IMR-90 (cell line): ENCODE data around the gene TOR4A. TPM values are rescaled to one million over a fixed set of nuclear protein-coding genes. Genes with fewer than 3 reads are reported as not detected.

Source experiments
- ATAC-seq: fragments of 200-7000 bp; cut with Tn5 transposase; 2 replicates; pipeline ENCODE4 v1.9.1; 2020; ENCODE audit warnings: low read depth, mild to moderate bottlenecking, moderate library complexity
- BruUV-seq: library from RNA; stranded (reverse); fragments of 400-500 nt; replicated peaks from 2 replicates; lab custom pipeline; 2021; lab: Mats Ljungman, UMichigan
- CTCF ChIA-PET: fragments of 300-600 bp; formaldehyde crosslinking; extraction: SDS; loops from one replicate; lab custom pipeline; 2021; ENCODE audit warnings: antibody characterized with exemption; lab: Yijun Ruan, JAX
- POLR2A ChIA-PET: fragments of 300-600 bp; sonication (Branson Sonifier 250); formaldehyde crosslinking; loops from one replicate; lab custom pipeline; 2022; ENCODE audit warnings: antibody characterized with exemption; ENCODE audit not compliant: unreplicated experiment; lab: Charles Lee
- DNase-seq: peaks from one replicate; pipeline ENCODE4 v3.0.0; 2013
- H2AFZ ChIP-seq: replicated peaks from 2 replicates; pipeline ENCODE3; 2013; ENCODE audit warnings: low read length, mild to moderate bottlenecking; ENCODE audit not compliant: poor library complexity
- H2AK5ac ChIP-seq: 2 replicates; pipeline ENCODE4 v1.6.1; 2013; ENCODE audit warnings: low read depth, low read length, inconsistent platforms
- H2AK9ac ChIP-seq: replicated peaks from 2 replicates; pipeline ENCODE3; 2013; ENCODE audit warnings: mild to moderate bottlenecking, low read depth, low read length, moderate library complexity; ENCODE audit not compliant: poor library complexity
- H2BK120ac ChIP-seq: 2 replicates; pipeline ENCODE4 v1.6.1; 2013; ENCODE audit warnings: low read depth, low read length, inconsistent platforms
- H2BK15ac ChIP-seq: 3 replicates; pipeline ENCODE4 v1.6.1; 2013; ENCODE audit warnings: low read depth, low read length, inconsistent platforms
- H2BK20ac ChIP-seq: 2 replicates; pipeline ENCODE4 v1.6.1; 2013; ENCODE audit warnings: low read depth, mild to moderate bottlenecking, inconsistent platforms, low read length, moderate library complexity
- H2BK5ac ChIP-seq: 2 replicates; pipeline ENCODE4 v1.6.1; 2013; ENCODE audit warnings: mild to moderate bottlenecking, low read depth, low read length, inconsistent platforms; ENCODE audit not compliant: poor library complexity, severe bottlenecking
- H3K14ac ChIP-seq: replicated peaks from 2 replicates; pipeline ENCODE4 v1.6.1; 2013; ENCODE audit warnings: low read depth, low read length, inconsistent platforms
- H3K18ac ChIP-seq: 2 replicates; pipeline ENCODE4 v1.6.1; 2013; ENCODE audit warnings: low read depth, low read length, control low read depth
- H3K23ac ChIP-seq: 2 replicates; pipeline ENCODE4 v1.6.1; 2013; ENCODE audit warnings: low read depth, low read length, inconsistent platforms
- H3K27ac ChIP-seq: 2 replicates; pipeline ENCODE4 v1.5.1; 2013; ENCODE audit warnings: mild to moderate bottlenecking, control low read depth, low read length; ENCODE audit not compliant: insufficient read depth
- H3K27me3 ChIP-seq: 2 replicates; pipeline ENCODE4 v1.6.1; 2013; ENCODE audit warnings: low read length; ENCODE audit not compliant: control insufficient read depth, insufficient read depth
- H3K36me3 ChIP-seq: 2 replicates; pipeline ENCODE4 v1.6.1; 2013; ENCODE audit warnings: low read length, mixed read lengths; ENCODE audit not compliant: control insufficient read depth, insufficient read depth
- H3K4ac ChIP-seq: 2 replicates; pipeline ENCODE4 v1.6.1; 2013; ENCODE audit warnings: low read depth, low read length, inconsistent platforms
- H3K4me1 ChIP-seq: 2 replicates; pipeline ENCODE4 v1.6.1; 2013; ENCODE audit warnings: low read length, mixed read lengths; ENCODE audit not compliant: control insufficient read depth, insufficient read depth
- H3K4me2 ChIP-seq: 2 replicates; pipeline ENCODE4 v1.6.1; 2013; ENCODE audit warnings: low read depth, mild to moderate bottlenecking, control low read depth, low read length, moderate library complexity
- H3K4me3 ChIP-seq: 2 replicates; pipeline ENCODE4 v1.5.1; 2013; ENCODE audit warnings: low read depth, mild to moderate bottlenecking, control low read depth, low read length, moderate library complexity; ENCODE audit not compliant: insufficient read depth
- H3K56ac ChIP-seq: 2 replicates; pipeline ENCODE4 v1.6.1; 2013; ENCODE audit warnings: low read length, inconsistent platforms; ENCODE audit not compliant: insufficient read depth; ENCODE audit errors: extremely low read depth
- H3K79me1 ChIP-seq, 2 experiments: 2 replicates each; pipeline ENCODE4 v1.6.1; 2013; ENCODE audit warnings: low read length in 2 of 2, inconsistent platforms in 1 of 2, low read depth in 1 of 2
- H3K9ac ChIP-seq: 2 replicates; pipeline ENCODE4 v1.6.1; 2013; ENCODE audit warnings: low read depth, low read length, control low read depth
- H3K9me1 ChIP-seq: 2 replicates; pipeline ENCODE4 v1.6.1; 2013; ENCODE audit warnings: low read length, inconsistent platforms; ENCODE audit not compliant: insufficient read depth
- H3K9me3 ChIP-seq: 2 replicates; pipeline ENCODE4 v1.6.1; 2013; ENCODE audit warnings: low read length; ENCODE audit not compliant: control insufficient read depth, insufficient read depth
- H4K20me1 ChIP-seq: 2 replicates; pipeline ENCODE4 v1.6.1; 2013; ENCODE audit warnings: low read length, inconsistent platforms; ENCODE audit not compliant: insufficient read depth
- H4K5ac ChIP-seq: 2 replicates; pipeline ENCODE4 v1.6.1; 2013; ENCODE audit warnings: mild to moderate bottlenecking, low read depth, low read length, control low read depth
- H4K8ac ChIP-seq, 2 experiments: 2 replicates each; pipeline ENCODE4 v1.6.1; 2013; ENCODE audit warnings: low read depth in 2 of 2, low read length in 2 of 2, control low read depth in 1 of 2, inconsistent platforms in 1 of 2
- H4K91ac ChIP-seq: 2 replicates; pipeline ENCODE4 v1.6.1; 2013; ENCODE audit warnings: low read depth, low read length, inconsistent platforms; ENCODE audit not compliant: insufficient read depth
- CEBPB ChIP-seq: IDR thresholded peaks from 2 replicates; pipeline ENCODE4 v1.6.1; 2012; ENCODE audit warnings: low read depth, low read length, improper control_type of control experiment
- CHD1 ChIP-seq: IDR thresholded peaks from 2 replicates; pipeline ENCODE4 v1.6.1; 2012; ENCODE audit warnings: low read depth, low read length, improper control_type of control experiment
- FOS ChIP-seq: fragments of 150-350 bp; IDR thresholded peaks from 2 replicates; pipeline ENCODE4 v1.6.1; 2016; ENCODE audit warnings: low read depth, low read length
- MAFK ChIP-seq: IDR thresholded peaks from 2 replicates; pipeline ENCODE4 v1.6.1; 2012; ENCODE audit warnings: low read depth, low read length, improper control_type of control experiment
- MAZ ChIP-seq: IDR thresholded peaks from 2 replicates; pipeline ENCODE4 v1.6.1; 2012; ENCODE audit warnings: low read depth, mild to moderate bottlenecking, low read length, improper control_type of control experiment, moderate library complexity, borderline replicate concordance
- MXI1 ChIP-seq: IDR thresholded peaks from 2 replicates; pipeline ENCODE4 v1.6.1; 2012; ENCODE audit warnings: low read depth, mild to moderate bottlenecking, low read length, moderate library complexity, borderline replicate concordance
- NFE2L2 ChIP-seq: fragments of 150-350 bp; IDR thresholded peaks from 2 replicates; pipeline ENCODE4 v1.6.1; 2016; ENCODE audit warnings: low read depth, mild to moderate bottlenecking, low read length
- POLR2A ChIP-seq: IDR thresholded peaks from 2 replicates; pipeline ENCODE4 v1.6.1; 2012; ENCODE audit warnings: mild to moderate bottlenecking, low read depth, low read length
- RAD21 ChIP-seq: IDR thresholded peaks from 2 replicates; pipeline ENCODE4 v1.6.1; 2012; ENCODE audit warnings: low read length, improper control_type of control experiment
- RFX5 ChIP-seq: IDR thresholded peaks from 2 replicates; pipeline ENCODE4 v1.8.0; 2012; ENCODE audit warnings: low read depth, mild to moderate bottlenecking, low read length, moderate library complexity
- SMC3 ChIP-seq: fragments of 150-350 bp; IDR thresholded peaks from 2 replicates; pipeline ENCODE4 v1.6.1; 2016; ENCODE audit warnings: low read depth, mild to moderate bottlenecking, antibody characterized with exemption, low read length, moderate library complexity
- USF2 ChIP-seq: fragments of 150-350 bp; IDR thresholded peaks from 2 replicates; pipeline ENCODE4 v1.6.1; 2017; ENCODE audit warnings: mild to moderate bottlenecking, antibody characterized with exemption, low read length, low read depth
- WGBS, 2 experiments: methylation state at CpG; one replicate each; pipeline versions ENCODE4 v1.1.5 to v1.1.7; 2013; ENCODE audit warnings: missing lambda C conversion rate in 2 of 2; ENCODE audit not compliant: insufficient read length in 1 of 2; ENCODE audit errors: extremely low coverage in 2 of 2; 5-methylcytosine and 5-hydroxymethylcytosine counted together
- dilution Hi-C: fragments of 300-500 bp; cut with HindIII; formaldehyde crosslinking; loops from one replicate; pipeline ENCODE4 v1.14.3; 2018; ENCODE audit warnings: low sequenced_read_pairs; ENCODE audit not compliant: unreplicated experiment
- in situ Hi-C: fragments of 300-500 bp; cut with MboI; formaldehyde crosslinking; loops from 3 replicates; pipeline ENCODE4 v1.14.3; 2019; ENCODE audit warnings: low sequenced_read_pairs, inconsistent platforms, mixed read lengths
- intact Hi-C: fragments of 100-400 bp; cut with micrococcal nuclease; formaldehyde crosslinking; loops from 2 replicates; pipeline ENCODE4 v1.10.0; 2022
- polyA plus RNA-seq, 3 experiments: library from polyadenylated mRNA; depleted of rRNA; stranded (reverse); fragments of >200 nt; gene quantifications; 2 replicates each; pipeline ENCODE4 v1.2.3, GENCODE V29; 2012; ENCODE audit warnings: low replicate concordance in 1 of 3
- total RNA-seq: library from RNA; depleted of rRNA; stranded (reverse); fragments of >200 nt; gene quantifications from 2 replicates; pipeline ENCODE4 v1.2.3, GENCODE V29; 2012

TOR4A gene
- total and polyA plus RNA-seq, 2 of the 4 experiments (the other 2 are of a cell fraction): 9.7 to 22.9 TPM

GRCh38 chr9:137321726-137322361, 44.3 kb downstream of the TOR4A start:
- Histone ChIP-seq H3K4me1 (no peaks in the 10 kb centered on the region), H2AK9ac (no peak overlapping the region), H3K9ac (no peak overlapping the region), H4K91ac (no peak overlapping the region), H2BK20ac (no peak overlapping the region), H3K23ac (no peak overlapping the region), H3K4me3 (no peak overlapping the region), H2AFZ (no peak overlapping the region), H4K5ac (no peak overlapping the region), H2AK5ac (no peak overlapping the region), H3K14ac (no peak overlapping the region), H3K56ac (no peak overlapping the region), H3K27me3 (no peaks in the 10 kb centered on the region; the same call in 1 of the 2 replicates), H2BK15ac (no peak overlapping the region), H4K8ac (no peak overlapping the region), H2BK120ac (no peak overlapping the region), H2BK5ac (no peak overlapping the region), H3K9me1 (no peaks in the 10 kb centered on the region), H3K79me1 (no peaks in the 10 kb centered on the region), H3K18ac (no peak overlapping the region), H3K27ac (no peak overlapping the region), H3K4ac (no peak overlapping the region), H3K36me3 (no peaks in the 10 kb centered on the region), H4K20me1 (no peaks in the 10 kb centered on the region), H3K4me2 (no peak overlapping the region), H3K9me3 (no peaks in the 10 kb centered on the region)
- intact Hi-C loops: no loop called here
- WGBS, 2 experiments: 96% methylated on average over 11 of the region's 22 CpGs; no CpG with 5 or more reads in 1 of the 2 experiments
- dilution Hi-C loops: no loop called here
- TF ChIP-seq MAZ (no peak), MAFK (no peak), CHD1 (no peak), POLR2A (no peak), SMC3 (no peak), RAD21 (no peak), USF2 (no peak), CEBPB (no peak), NFE2L2 (no peak), RFX5 (no peak), MXI1 (no peak), FOS (no peak)
- POLR2A ChIA-PET: no interaction called here
- in situ Hi-C loops: no loop called here
- DNase-seq (no peak), ATAC-seq (no peak)
- no TSS peak for BruUV-seq
- CTCF ChIA-PET: no interaction called here
